ENCODE measurements around the gene EVA1C. TPM values are rescaled to one million over a fixed set of nuclear protein-coding genes. Genes with fewer than 3 reads are reported as not detected.

EVA1C gene
- total and polyA plus RNA-seq, 2 experiments from 2014 or later: 4.6 to 6.9 TPM

GRCh38 chr21:32514275-32515055, 102.0 kb downstream of the EVA1C start:
- no peak for DNase-seq (ENCODE audit: low spot score)
- no peak for TF ChIP-seq POLR2AphosphoS5 (IDR thresholded peaks at IDR 0.05; ENCODE audit: low read depth)
- TF ChIP-seq NANOG (IDR thresholded peaks at IDR 0.05; ENCODE audit: borderline replicate concordance): no peak
- Histone ChIP-seq H4K20me1 (replicated peaks; ENCODE audit: insufficient read depth) (no peaks in the 10 kb centered on the region), H3K9me2 (ENCODE audit: insufficient read depth) (0 out of 2 replicates have a peak, but pooled peaks cover 5% of the 10 kb centered on the region), H2AFZ (no peak overlapping the region), H3F3A (replicated peaks; ENCODE audit: low read depth) (peaks cover 11% of the 10 kb centered on the region; the same call in 1 of the 2 replicates), H3K27ac (ENCODE audit: low read depth) (no peak overlapping the region), H3K4me2 (no peak overlapping the region), H3K79me2 (replicated peaks; ENCODE audit: insufficient read depth) (no peaks in the 10 kb centered on the region; the same call in 1 of the 2 replicates), H3K27me3 (ENCODE audit: insufficient read depth) (no peaks in the 10 kb centered on the region), H3K36me3 (ENCODE audit: insufficient read depth) (no peaks in the 10 kb centered on the region), H3K4me1 (ENCODE audit: insufficient read depth) (no peaks in the 10 kb centered on the region), H3K4me3 (no peak overlapping the region)
- ATAC-seq: no peak
- Mint-ChIP-seq H3K9me3 (peaks cover 7% of the 10 kb centered on the region), H3K36me3 (ENCODE audit: low read depth) (peaks cover 3% of the 10 kb centered on the region; the same call in 1 of the 3 replicates), H3K27me3 (ENCODE audit: insufficient read depth, low read depth, poor library complexity) (peaks cover 3% of the 10 kb centered on the region), H3K4me1 (no peaks in the 10 kb centered on the region; the same call in 2 of the 3 replicates), H3K27ac (no peak overlapping the region), H3K4me3 (no peak overlapping the region)

DNA sequence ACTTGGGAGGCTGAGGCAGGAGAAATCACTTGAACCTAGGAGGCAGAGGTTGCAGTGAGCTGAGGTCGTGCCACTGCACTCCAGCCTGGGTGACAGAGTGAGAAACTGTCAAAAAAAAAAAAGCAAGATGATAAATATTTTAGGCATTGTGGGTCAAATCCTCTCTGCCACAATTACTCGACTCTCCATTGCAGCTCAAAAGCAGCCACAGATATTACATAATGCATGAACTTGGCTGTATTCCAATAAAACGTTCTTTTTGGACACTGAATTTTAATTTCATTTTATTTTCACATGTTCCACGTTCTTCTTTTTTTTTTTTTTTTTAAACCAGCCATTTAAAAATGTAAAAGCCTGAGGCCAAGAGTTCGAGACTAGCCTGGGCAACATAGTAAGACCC, 103.4 kb downstream of the EVA1C start:
- ATAC-seq: no peak
- peaks cover 7% of the 10 kb centered on the region for H3K9me3 Mint-ChIP-seq
- no peaks in the 10 kb centered on the region; the same call in 1 of the 2 replicates for H3K79me2 ChIP-seq (replicated peaks; ENCODE audit: insufficient read depth)
- H3K27me3 ChIP-seq (ENCODE audit: insufficient read depth): no peaks in the 10 kb centered on the region
- H3K27me3 Mint-ChIP-seq (ENCODE audit: insufficient read depth, low read depth, poor library complexity): peaks cover 3% of the 10 kb centered on the region
- H2AFZ ChIP-seq: no peak overlapping the region
- H3K4me1 ChIP-seq (ENCODE audit: insufficient read depth): no peaks in the 10 kb centered on the region
- H3K9me2 ChIP-seq (ENCODE audit: insufficient read depth): 0 out of 2 replicates have a peak, but pooled peaks cover 5% of the 10 kb centered on the region
- H3K4me1 Mint-ChIP-seq: no peaks in the 10 kb centered on the region; the same call in 2 of the 3 replicates
- H3K36me3 Mint-ChIP-seq (ENCODE audit: low read depth): no peaks in the 10 kb centered on the region; the same call in 2 of the 3 replicates
- no peak overlapping the region for H3K4me3 ChIP-seq
- H3K27ac Mint-ChIP-seq: no peak overlapping the region
- no peak overlapping the region for H3K27ac ChIP-seq (ENCODE audit: low read depth)
- H3K4me2 ChIP-seq: no peak overlapping the region
- no peak overlapping the region for H3K4me3 Mint-ChIP-seq
- H3F3A ChIP-seq (replicated peaks; ENCODE audit: low read depth): peaks cover 11% of the 10 kb centered on the region; the same call in 1 of the 2 replicates
- H3K36me3 ChIP-seq (ENCODE audit: insufficient read depth): no peaks in the 10 kb centered on the region
- DNase-seq (ENCODE audit: low spot score): no peak
- no peaks in the 10 kb centered on the region for H4K20me1 ChIP-seq (replicated peaks; ENCODE audit: insufficient read depth)
- TF ChIP-seq JUNB (IDR thresholded peaks at IDR 0.05; ENCODE audit: unreplicated experiment): no peak
- TF ChIP-seq, protein P1, sequence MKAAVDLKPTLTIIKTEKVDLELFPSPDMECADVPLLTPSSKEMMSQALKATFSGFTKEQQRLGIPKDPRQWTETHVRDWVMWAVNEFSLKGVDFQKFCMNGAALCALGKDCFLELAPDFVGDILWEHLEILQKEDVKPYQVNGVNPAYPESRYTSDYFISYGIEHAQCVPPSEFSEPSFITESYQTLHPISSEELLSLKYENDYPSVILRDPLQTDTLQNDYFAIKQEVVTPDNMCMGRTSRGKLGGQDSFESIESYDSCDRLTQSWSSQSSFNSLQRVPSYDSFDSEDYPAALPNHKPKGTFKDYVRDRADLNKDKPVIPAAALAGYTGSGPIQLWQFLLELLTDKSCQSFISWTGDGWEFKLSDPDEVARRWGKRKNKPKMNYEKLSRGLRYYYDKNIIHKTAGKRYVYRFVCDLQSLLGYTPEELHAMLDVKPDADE (IDR thresholded peaks at IDR 0.05): no peak
- TF ChIP-seq POLR2AphosphoS5 (IDR thresholded peaks at IDR 0.05; ENCODE audit: low read depth): no peak
- no peak for TF ChIP-seq ZNF331 (CRISPR knock-in tag; IDR thresholded peaks at IDR 0.05; ENCODE audit: low read depth)
- no peak for TF ChIP-seq ZNF462 (CRISPR knock-in tag; IDR thresholded peaks at IDR 0.05)
- TF ChIP-seq ZNF114 (CRISPR knock-in tag; IDR thresholded peaks at IDR 0.05): no peak
- no peak for TF ChIP-seq EZH2phosphoT487 (IDR thresholded peaks at IDR 0.05; ENCODE audit: unreplicated experiment)
- TF ChIP-seq STAT1 (IDR thresholded peaks at IDR 0.05; ENCODE audit: unreplicated experiment): no peak
- TF ChIP-seq, protein P2, sequence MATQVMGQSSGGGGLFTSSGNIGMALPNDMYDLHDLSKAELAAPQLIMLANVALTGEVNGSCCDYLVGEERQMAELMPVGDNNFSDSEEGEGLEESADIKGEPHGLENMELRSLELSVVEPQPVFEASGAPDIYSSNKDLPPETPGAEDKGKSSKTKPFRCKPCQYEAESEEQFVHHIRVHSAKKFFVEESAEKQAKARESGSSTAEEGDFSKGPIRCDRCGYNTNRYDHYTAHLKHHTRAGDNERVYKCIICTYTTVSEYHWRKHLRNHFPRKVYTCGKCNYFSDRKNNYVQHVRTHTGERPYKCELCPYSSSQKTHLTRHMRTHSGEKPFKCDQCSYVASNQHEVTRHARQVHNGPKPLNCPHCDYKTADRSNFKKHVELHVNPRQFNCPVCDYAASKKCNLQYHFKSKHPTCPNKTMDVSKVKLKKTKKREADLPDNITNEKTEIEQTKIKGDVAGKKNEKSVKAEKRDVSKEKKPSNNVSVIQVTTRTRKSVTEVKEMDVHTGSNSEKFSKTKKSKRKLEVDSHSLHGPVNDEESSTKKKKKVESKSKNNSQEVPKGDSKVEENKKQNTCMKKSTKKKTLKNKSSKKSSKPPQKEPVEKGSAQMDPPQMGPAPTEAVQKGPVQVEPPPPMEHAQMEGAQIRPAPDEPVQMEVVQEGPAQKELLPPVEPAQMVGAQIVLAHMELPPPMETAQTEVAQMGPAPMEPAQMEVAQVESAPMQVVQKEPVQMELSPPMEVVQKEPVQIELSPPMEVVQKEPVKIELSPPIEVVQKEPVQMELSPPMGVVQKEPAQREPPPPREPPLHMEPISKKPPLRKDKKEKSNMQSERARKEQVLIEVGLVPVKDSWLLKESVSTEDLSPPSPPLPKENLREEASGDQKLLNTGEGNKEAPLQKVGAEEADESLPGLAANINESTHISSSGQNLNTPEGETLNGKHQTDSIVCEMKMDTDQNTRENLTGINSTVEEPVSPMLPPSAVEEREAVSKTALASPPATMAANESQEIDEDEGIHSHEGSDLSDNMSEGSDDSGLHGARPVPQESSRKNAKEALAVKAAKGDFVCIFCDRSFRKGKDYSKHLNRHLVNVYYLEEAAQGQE (IDR thresholded peaks at IDR 0.05; ENCODE audit: unreplicated experiment): no peak
